ENCODE results near the gene PKDCC.

PKDCC gene

DNA sequence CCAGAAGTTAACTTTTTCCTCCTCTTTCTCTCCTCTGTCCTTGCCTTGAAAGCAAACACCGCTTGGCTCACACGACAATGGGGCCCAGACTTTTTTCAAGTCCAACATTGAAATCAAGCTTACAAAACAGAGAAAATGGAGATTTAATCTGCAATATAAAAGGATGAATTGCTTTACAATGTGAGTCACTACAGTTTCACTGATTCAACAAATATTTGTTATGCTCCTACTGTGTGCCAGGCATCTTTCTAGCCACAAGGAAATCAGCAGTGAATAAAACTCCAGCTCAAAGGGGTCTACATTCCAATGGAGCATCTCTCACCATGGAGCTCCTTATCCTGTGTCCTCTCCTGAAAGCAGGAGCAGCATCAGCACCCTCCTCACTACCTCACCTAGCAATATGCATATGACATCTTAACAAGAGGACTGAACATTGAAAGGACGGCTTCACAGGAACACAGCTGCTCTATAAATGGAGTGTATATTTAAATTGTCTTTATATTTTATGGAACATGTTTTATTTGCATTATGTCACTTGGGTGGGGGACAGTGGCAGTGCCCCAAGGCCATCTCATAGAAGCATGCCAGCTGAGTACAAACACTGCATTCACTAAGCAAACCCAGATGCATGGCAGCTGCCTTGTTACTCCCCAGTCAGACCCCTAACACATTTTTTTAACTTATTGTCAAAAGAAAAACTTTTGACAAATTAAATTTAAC lies 39.5 kb downstream of the PKDCC start:
- H3K36me3 ChIP-seq (ENCODE audit: control insufficient read depth in 1 of 2, insufficient read depth in 2 of 2, low read length in 2 of 2): no peaks in the 10 kb centered on the region
- H3K9ac ChIP-seq (ENCODE audit: low read depth in 1 of 2, low read length in 2 of 2): no peak overlapping the region

DNA sequence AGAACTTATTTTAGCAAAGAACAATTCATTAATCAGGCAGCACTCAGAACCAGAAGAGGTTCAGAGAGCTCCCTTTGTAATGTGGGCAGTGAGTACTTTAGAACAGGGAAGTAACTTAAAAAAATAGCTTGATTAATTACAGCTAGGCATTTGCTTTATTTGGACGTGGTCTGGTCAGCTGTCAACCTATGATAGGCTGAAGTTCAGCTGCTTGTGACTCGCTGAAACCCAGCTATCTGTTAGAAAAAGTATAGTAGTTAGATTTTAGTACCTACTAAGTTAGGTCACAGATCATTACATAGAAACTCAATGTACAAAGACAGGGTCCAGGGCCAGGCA lies 40.0 kb downstream of the PKDCC start:
- Histone ChIP-seq H3K9ac (ENCODE audit: low read depth in 1 of 2, low read length in 2 of 2) (no peak overlapping the region), H3K4me1 (ENCODE audit: control insufficient read depth in 1 of 2, insufficient read depth in 2 of 2, low read length in 2 of 2) (peaks cover 18 to 21% of the 10 kb centered on the region in 2 donors), H3K9me3 (ENCODE audit: control insufficient read depth in 1 of 2, low read length in 2 of 2) (no peaks in the 10 kb centered on the region), H3K36me3 (ENCODE audit: control insufficient read depth in 1 of 2, insufficient read depth in 2 of 2, low read length in 2 of 2) (no peaks in the 10 kb centered on the region), H3K27me3 (ENCODE audit: control insufficient read depth in 1 of 2, insufficient read depth in 2 of 2, low read length in 2 of 2) (no peaks in the 10 kb centered on the region), H3K27ac (ENCODE audit: low read depth, low read length) (no peak overlapping the region), H3K4me3 (ENCODE audit: low read depth in 1 of 2, low read length in 2 of 2) (no peak overlapping the region)

More for the DNA sequence above, 39.5 kb downstream of the PKDCC start:
- no peaks in the 10 kb centered on the region for H3K9me3 ChIP-seq (ENCODE audit: control insufficient read depth in 1 of 2, low read length in 2 of 2)
- H3K4me3 ChIP-seq (ENCODE audit: low read depth in 1 of 2, low read length in 2 of 2): no peak overlapping the region
- no peak overlapping the region for H3K27ac ChIP-seq (ENCODE audit: low read depth, low read length)
- peaks cover 16 to 18% of the 10 kb centered on the region in 2 donors for H3K4me1 ChIP-seq (ENCODE audit: control insufficient read depth in 1 of 2, insufficient read depth in 2 of 2, low read length in 2 of 2)
- no peaks in the 10 kb centered on the region for H3K27me3 ChIP-seq (ENCODE audit: control insufficient read depth in 1 of 2, insufficient read depth in 2 of 2, low read length in 2 of 2)

- no peaks in the 10 kb centered on the region for H3K9me3 ChIP-seq (ENCODE audit: control insufficient read depth in 1 of 2, low read length in 2 of 2)
- H3K27ac ChIP-seq (ENCODE audit: low read depth, low read length): no peak overlapping the region
- H3K4me1 ChIP-seq (ENCODE audit: control insufficient read depth in 1 of 2, insufficient read depth in 2 of 2, low read length in 2 of 2): peaks cover 15 to 18% of the 10 kb centered on the region in 2 donors
- H3K9ac ChIP-seq (ENCODE audit: low read depth in 1 of 2, low read length in 2 of 2): no peak overlapping the region
- no peaks in the 10 kb centered on the region for H3K27me3 ChIP-seq (ENCODE audit: control insufficient read depth in 1 of 2, insufficient read depth in 2 of 2, low read length in 2 of 2)
- H3K36me3 ChIP-seq (ENCODE audit: control insufficient read depth in 1 of 2, insufficient read depth in 2 of 2, low read length in 2 of 2): no peaks in the 10 kb centered on the region
- H3K4me3 ChIP-seq (ENCODE audit: low read depth in 1 of 2, low read length in 2 of 2): no peak overlapping the region
These were observed 41.6 kb downstream of the PKDCC start for GRCh38 chr2:42089340-42089925.

DNA sequence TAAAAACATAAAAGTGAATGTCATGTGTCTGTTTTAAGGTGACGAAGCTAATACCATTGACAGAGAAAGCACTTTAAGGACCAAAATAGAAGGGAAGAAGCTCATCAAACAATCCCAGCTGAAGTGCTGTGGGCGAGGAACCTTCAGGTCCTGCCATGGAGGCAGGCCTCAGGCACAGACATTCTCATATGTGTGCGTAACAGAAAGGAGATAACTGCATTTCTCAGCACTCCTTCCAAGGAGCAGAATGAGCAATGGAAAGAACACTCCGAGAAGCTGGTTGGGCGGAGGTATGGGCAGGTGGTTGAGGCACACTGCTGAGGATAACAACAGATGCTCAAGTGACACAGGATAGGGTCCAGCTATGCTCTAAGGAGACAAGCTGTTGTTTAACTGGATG lies 42.4 kb downstream of the PKDCC start:
- Histone ChIP-seq H3K4me1 (ENCODE audit: control insufficient read depth in 1 of 2, insufficient read depth in 2 of 2, low read length in 2 of 2) (peaks cover 15 to 18% of the 10 kb centered on the region in 2 donors), H3K36me3 (ENCODE audit: control insufficient read depth in 1 of 2, insufficient read depth in 2 of 2, low read length in 2 of 2) (no peaks in the 10 kb centered on the region), H3K4me3 (ENCODE audit: low read depth in 1 of 2, low read length in 2 of 2) (no peak overlapping the region), H3K27ac (ENCODE audit: low read depth, low read length) (no peak overlapping the region), H3K27me3 (ENCODE audit: control insufficient read depth in 1 of 2, insufficient read depth in 2 of 2, low read length in 2 of 2) (no peaks in the 10 kb centered on the region), H3K9ac (ENCODE audit: low read depth in 1 of 2, low read length in 2 of 2) (no peak overlapping the region), H3K9me3 (ENCODE audit: control insufficient read depth in 1 of 2, low read length in 2 of 2) (no peaks in the 10 kb centered on the region)

GRCh38 chr2:42091671-42092070 lies 43.9 kb downstream of the PKDCC start:
- Histone ChIP-seq H3K9me3 (ENCODE audit: control insufficient read depth in 1 of 2, low read length in 2 of 2) (no peaks in the 10 kb centered on the region), H3K27me3 (ENCODE audit: control insufficient read depth in 1 of 2, insufficient read depth in 2 of 2, low read length in 2 of 2) (no peaks in the 10 kb centered on the region), H3K9ac (ENCODE audit: low read depth in 1 of 2, low read length in 2 of 2) (no peak overlapping the region), H3K27ac (ENCODE audit: low read depth, low read length) (no peak overlapping the region), H3K36me3 (ENCODE audit: control insufficient read depth in 1 of 2, insufficient read depth in 2 of 2, low read length in 2 of 2) (no peaks in the 10 kb centered on the region), H3K4me1 (ENCODE audit: control insufficient read depth in 1 of 2, insufficient read depth in 2 of 2, low read length in 2 of 2) (peaks cover 15 to 18% of the 10 kb centered on the region in 2 donors), H3K4me3 (ENCODE audit: low read depth in 1 of 2, low read length in 2 of 2) (no peak overlapping the region)

GRCh38 chr2:42092084-42092996 lies 44.5 kb downstream of the PKDCC start:
- Histone ChIP-seq H3K4me1 (ENCODE audit: control insufficient read depth in 1 of 2, insufficient read depth in 2 of 2, low read length in 2 of 2) (peaks cover 15 to 18% of the 10 kb centered on the region in 2 donors), H3K27ac (ENCODE audit: low read depth, low read length) (no peak overlapping the region), H3K9me3 (ENCODE audit: control insufficient read depth in 1 of 2, low read length in 2 of 2) (no peaks in the 10 kb centered on the region), H3K27me3 (ENCODE audit: control insufficient read depth in 1 of 2, insufficient read depth in 2 of 2, low read length in 2 of 2) (no peaks in the 10 kb centered on the region), H3K4me3 (ENCODE audit: low read depth in 1 of 2, low read length in 2 of 2) (no peak overlapping the region), H3K9ac (ENCODE audit: low read depth in 1 of 2, low read length in 2 of 2) (no peak overlapping the region), H3K36me3 (ENCODE audit: control insufficient read depth in 1 of 2, insufficient read depth in 2 of 2, low read length in 2 of 2) (no peaks in the 10 kb centered on the region)

DNA sequence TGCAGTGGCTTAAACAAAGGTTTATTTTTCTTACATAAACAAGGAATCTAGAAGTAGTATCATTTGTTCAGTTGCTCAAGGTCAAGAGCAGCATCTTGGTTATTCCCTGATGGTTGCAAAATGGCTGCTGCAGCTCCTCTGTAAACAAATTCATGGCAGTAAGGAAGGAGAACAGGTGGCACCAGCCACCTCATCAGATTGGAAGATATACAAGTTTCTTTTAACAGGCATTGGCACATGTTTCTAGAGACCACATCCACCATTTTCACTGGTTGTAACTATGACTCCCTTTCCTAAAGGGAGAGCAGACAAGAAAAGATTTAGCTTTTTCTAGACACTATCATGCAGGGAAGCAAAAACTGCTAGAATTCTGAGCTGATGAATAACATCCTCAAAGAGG lies 46.3 kb downstream of the PKDCC start:
- H3K9me3 ChIP-seq (ENCODE audit: control insufficient read depth in 1 of 2, low read length in 2 of 2): no peaks in the 10 kb centered on the region
- H3K27me3 ChIP-seq (ENCODE audit: control insufficient read depth in 1 of 2, insufficient read depth in 2 of 2, low read length in 2 of 2): no peaks in the 10 kb centered on the region
- H3K9ac ChIP-seq (ENCODE audit: low read depth in 1 of 2, low read length in 2 of 2): no peak overlapping the region
- H3K27ac ChIP-seq (ENCODE audit: low read depth, low read length): no peak overlapping the region
- no peaks in the 10 kb centered on the region for H3K36me3 ChIP-seq (ENCODE audit: control insufficient read depth in 1 of 2, insufficient read depth in 2 of 2, low read length in 2 of 2)
- H3K4me1 ChIP-seq (ENCODE audit: control insufficient read depth in 1 of 2, insufficient read depth in 2 of 2, low read length in 2 of 2): peaks cover 18 to 21% of the 10 kb centered on the region in 2 donors
- no peak overlapping the region for H3K4me3 ChIP-seq (ENCODE audit: low read depth in 1 of 2, low read length in 2 of 2)

- no peaks in the 10 kb centered on the region for H3K36me3 ChIP-seq (ENCODE audit: control insufficient read depth in 1 of 2, insufficient read depth in 2 of 2, low read length in 2 of 2)
- H3K9me3 ChIP-seq (ENCODE audit: control insufficient read depth in 1 of 2, low read length in 2 of 2): no peaks in the 10 kb centered on the region
- no peak overlapping the region for H3K4me3 ChIP-seq (ENCODE audit: low read depth in 1 of 2, low read length in 2 of 2)
- peaks cover 24 to 25% of the 10 kb centered on the region in 2 donors for H3K4me1 ChIP-seq (ENCODE audit: control insufficient read depth in 1 of 2, insufficient read depth in 2 of 2, low read length in 2 of 2)
- H3K27me3 ChIP-seq (ENCODE audit: control insufficient read depth in 1 of 2, insufficient read depth in 2 of 2, low read length in 2 of 2): no peaks in the 10 kb centered on the region
- H3K27ac ChIP-seq (ENCODE audit: low read depth, low read length): no peak overlapping the region
- H3K9ac ChIP-seq (ENCODE audit: low read depth in 1 of 2, low read length in 2 of 2): no peak overlapping the region
These were observed 48.1 kb downstream of the PKDCC start for GRCh38 chr2:42095923-42096408.

- Histone ChIP-seq H3K9me3 (ENCODE audit: control insufficient read depth in 1 of 2, low read length in 2 of 2) (no peaks in the 10 kb centered on the region), H3K4me3 (ENCODE audit: low read depth in 1 of 2, low read length in 2 of 2) (no peak overlapping the region), H3K4me1 (ENCODE audit: control insufficient read depth in 1 of 2, insufficient read depth in 2 of 2, low read length in 2 of 2) (peaks cover 22% of the 10 kb centered on the region in 2 donors), H3K36me3 (ENCODE audit: control insufficient read depth in 1 of 2, insufficient read depth in 2 of 2, low read length in 2 of 2) (no peaks in the 10 kb centered on the region), H3K27me3 (ENCODE audit: control insufficient read depth in 1 of 2, insufficient read depth in 2 of 2, low read length in 2 of 2) (no peaks in the 10 kb centered on the region), H3K27ac (ENCODE audit: low read depth, low read length) (no peak overlapping the region), H3K9ac (ENCODE audit: low read depth in 1 of 2, low read length in 2 of 2) (no peak overlapping the region)
These were observed 49.2 kb downstream of the PKDCC start for GRCh38 chr2:42096869-42097591.

All from duodenal mucosa (tissue), 2 donors.